ENCODE data around the gene ANKRD23.
"Not testable (repeated sequence)": the region's sequence is repeated elsewhere in the genome, so short reads cannot be mapped to it uniquely, and the experiment has no call there.

Gene ANKRD23

GRCh38 chr2:96816127-96816835 lies 27.5 kb downstream of the ANKRD23 start, which contains the start of gene CNNM3:
CNNM3 (plus strand) TSS chr2:96816268; CDS start chr2:96816278, 10 bp downstream.
- peak; percentile 95 to 96 for DNase-seq (ENCODE audit: low read depth in 2 of 2)

GRCh38 chr2:96815326-96816126 lies 28.3 kb downstream of the ANKRD23 start:
- DNase-seq (ENCODE audit: low read depth in 2 of 2): no peak

- DNase-seq (ENCODE audit: low read depth in 2 of 2): no peak
Measured at GRCh38 chr2:96813656-96814055, 30.2 kb downstream of the ANKRD23 start.

GRCh38 chr2:96811917-96812316 lies 31.9 kb downstream of the ANKRD23 start:
- no peak for DNase-seq (ENCODE audit: low read depth in 2 of 2)

- DNase-seq (ENCODE audit: low read depth in 2 of 2): no peak
Measured at GRCh38 chr2:96810783-96811192, 33.0 kb downstream of the ANKRD23 start.

GRCh38 chr2:96809951-96810782 lies 33.7 kb downstream of the ANKRD23 start:
- no peak for DNase-seq (ENCODE audit: low read depth in 2 of 2)

GRCh38 chr2:96809216-96809882 lies 34.5 kb downstream of the ANKRD23 start:
- no peak for DNase-seq (ENCODE audit: low read depth in 2 of 2)

- DNase-seq (ENCODE audit: low read depth in 2 of 2): no peak
Measured at GRCh38 chr2:96808176-96808837, 35.5 kb downstream of the ANKRD23 start.

- DNase-seq (ENCODE audit: low read depth in 2 of 2): no peak
Measured at GRCh38 chr2:96807127-96807471, 36.7 kb downstream of the ANKRD23 start.

- no peak for DNase-seq (ENCODE audit: low read depth in 2 of 2)
Measured at GRCh38 chr2:96806468-96807126, 37.2 kb downstream of the ANKRD23 start.

- not testable (repeated sequence) for DNase-seq (ENCODE audit: low read depth in 2 of 2)
Measured at GRCh38 chr2:96805946-96806345, 37.9 kb downstream of the ANKRD23 start.

GRCh38 chr2:96804986-96805385 lies 38.8 kb downstream of the ANKRD23 start:
- no peak for DNase-seq (ENCODE audit: low read depth in 2 of 2)

GRCh38 chr2:96802721-96803120 lies 41.1 kb downstream of the ANKRD23 start:
- no peak for DNase-seq (ENCODE audit: low read depth in 2 of 2)

- DNase-seq (ENCODE audit: low read depth in 2 of 2): peak; percentile 22 to 29
Measured at GRCh38 chr2:96801786-96802595, 41.8 kb downstream of the ANKRD23 start.

- peak; percentile 64 to 72 for DNase-seq (ENCODE audit: low read depth in 2 of 2)
Measured at GRCh38 chr2:96801005-96801785, 42.6 kb downstream of the ANKRD23 start.

- DNase-seq (ENCODE audit: low read depth in 2 of 2): no peak
Measured at GRCh38 chr2:96800061-96801004, 43.5 kb downstream of the ANKRD23 start.

- no peak for DNase-seq (ENCODE audit: low read depth in 2 of 2)
Measured at GRCh38 chr2:96799623-96799935, 44.2 kb downstream of the ANKRD23 start.
